ENCODE results near the gene DAND5.

Gene DAND5

DNA sequence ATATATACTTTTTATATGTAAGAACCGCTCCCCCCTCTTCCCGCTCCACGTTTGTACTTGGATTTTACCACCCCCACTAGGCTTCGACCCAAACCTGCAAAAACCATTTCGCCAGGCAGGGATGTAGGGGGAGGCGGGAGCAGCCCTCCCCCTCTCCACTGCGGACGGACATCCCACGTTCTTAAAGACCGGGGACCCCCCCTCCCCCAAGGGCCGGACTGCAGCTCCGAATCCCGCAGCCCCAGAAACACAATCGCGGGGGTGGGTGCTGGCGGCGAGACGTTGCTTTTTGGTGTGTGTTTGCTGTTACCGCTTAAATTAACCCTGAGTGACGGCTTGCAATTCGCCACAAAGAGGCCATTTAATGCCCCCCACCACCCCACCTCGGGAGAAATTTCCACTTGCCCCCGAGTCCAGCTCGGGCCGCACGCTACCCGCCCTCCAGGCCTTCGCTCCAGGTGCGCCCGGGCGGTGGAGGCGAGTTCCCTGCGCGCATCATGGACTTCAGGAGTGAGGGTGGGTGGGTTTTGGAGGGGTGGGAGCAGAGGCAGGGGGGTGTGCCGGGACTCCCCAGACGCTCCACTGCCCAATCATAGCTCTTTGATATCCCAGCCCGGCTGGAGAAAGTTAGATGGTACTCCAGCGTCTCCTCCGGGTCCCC is 41.7 kb downstream of the DAND5 start:
- DNase-seq, result no peak

DNA sequence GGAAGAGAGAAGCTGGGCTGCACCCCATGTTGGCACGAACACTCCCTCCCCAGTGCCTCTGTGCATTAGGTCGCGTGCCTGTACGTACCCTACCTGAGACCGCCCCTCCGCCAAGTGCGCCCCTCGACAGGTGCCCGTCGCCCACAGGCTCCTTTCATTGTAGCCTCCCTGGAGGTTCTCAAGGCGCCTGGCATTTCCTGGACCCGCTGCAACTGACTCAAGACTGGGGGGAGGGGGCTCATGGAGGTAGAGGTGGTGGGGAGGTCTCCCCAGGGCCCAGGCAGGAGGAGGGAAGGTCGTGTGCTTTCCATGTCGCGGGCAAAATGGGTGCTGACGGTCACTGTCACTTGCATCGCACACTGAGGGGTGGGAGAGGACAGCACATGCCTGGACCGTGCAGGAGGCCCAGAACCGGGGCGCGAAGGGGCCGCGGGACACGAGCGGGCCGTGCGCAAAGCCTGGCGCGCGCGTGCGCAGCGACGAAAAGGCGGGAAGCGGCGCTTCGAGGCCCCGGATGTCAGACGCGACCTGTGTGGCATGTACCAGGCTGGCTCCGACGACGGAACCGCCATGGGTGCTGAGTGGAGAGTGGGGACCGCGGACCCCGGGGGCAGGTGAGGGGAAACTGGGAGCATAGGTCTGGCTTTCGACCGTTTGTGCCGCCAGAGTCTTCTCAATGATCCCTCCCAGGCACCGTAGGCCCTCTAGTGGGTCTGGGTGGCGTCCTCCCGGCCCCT is 42.4 kb downstream of the DAND5 start:
- DNase-seq, result no peak

DNA sequence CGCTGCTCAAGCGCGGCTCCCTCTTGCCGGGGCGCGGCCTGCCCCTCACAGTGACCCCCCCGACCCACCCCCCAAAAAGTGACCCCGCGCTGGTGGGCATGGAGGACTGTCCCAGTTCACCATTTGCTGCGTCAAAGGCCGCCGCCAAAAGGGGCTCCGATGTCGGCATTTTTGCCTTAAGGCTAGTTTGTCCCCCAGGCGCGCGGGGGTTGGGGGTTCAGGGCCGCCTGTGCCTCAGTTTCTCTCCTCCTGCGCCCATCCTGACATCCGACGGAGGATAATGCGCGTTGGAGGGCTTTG is 43.0 kb downstream of the DAND5 start:
- DNase-seq, result no peak

DNA sequence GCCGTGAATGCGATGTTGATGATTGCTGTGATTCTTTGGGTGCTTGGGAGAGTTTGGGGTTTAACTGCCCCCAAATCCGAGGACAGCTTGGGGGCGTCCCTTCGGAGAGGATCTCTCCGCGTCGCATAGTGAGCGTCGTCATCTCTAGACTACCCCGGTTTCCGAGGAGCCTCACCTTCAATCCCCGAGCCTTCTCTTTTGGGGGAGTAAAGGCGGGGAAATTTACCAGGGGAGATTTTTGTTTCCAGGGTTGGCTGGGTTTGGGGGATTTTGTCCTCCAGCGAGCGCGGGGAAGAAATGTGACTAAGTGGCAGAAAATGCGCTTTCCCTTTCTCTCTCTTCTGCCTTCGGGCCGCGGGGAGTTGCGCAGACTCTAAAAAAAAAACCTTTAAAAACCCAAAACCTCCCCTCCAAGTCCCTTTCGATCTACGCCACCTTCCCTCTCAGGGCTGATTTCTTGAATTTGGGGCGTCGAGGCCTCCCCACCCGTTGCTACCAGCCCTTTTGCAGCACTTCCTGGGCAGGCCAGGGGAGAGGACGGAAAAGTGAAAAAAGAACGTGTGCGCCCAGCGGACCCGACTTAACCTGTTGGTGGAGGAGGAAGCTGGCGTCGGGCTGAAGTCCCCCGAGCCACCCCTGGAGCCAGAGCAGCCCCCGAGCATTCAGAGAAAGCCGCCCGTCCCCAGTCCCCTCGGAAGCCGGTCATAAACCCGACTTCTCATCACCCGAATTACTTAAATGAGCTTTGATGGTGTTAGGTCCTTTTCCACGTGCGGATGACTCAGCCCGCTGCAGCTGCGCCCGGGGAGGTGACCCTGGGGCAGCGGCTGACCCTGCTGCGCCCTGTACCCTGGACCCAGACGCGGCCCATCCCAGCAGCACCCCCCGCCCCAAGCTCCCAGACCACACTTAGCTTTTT is 43.6 kb downstream of the DAND5 start:
- DNase-seq, result peak; percentile 67

DNA sequence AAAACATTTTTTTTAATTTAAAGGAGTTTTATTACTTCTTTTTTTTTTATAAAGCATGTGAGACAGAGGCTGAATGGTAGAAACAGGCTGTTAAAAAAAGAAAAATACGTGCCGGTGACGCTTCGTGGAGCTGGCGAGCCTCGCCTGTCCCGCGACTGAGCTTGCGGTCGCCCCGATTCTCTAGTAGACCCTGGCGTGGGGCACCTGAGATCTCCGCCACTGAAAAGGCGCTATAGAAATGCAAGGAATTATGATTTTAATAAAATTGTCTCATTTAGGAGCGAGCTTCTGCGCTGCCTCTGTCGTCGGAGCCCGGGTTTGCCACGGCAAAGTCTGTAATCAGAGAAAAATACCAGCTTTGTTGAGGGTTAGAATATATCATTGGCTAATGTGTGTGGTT is 44.3 kb downstream of the DAND5 start:
- no peak for DNase-seq

DNA sequence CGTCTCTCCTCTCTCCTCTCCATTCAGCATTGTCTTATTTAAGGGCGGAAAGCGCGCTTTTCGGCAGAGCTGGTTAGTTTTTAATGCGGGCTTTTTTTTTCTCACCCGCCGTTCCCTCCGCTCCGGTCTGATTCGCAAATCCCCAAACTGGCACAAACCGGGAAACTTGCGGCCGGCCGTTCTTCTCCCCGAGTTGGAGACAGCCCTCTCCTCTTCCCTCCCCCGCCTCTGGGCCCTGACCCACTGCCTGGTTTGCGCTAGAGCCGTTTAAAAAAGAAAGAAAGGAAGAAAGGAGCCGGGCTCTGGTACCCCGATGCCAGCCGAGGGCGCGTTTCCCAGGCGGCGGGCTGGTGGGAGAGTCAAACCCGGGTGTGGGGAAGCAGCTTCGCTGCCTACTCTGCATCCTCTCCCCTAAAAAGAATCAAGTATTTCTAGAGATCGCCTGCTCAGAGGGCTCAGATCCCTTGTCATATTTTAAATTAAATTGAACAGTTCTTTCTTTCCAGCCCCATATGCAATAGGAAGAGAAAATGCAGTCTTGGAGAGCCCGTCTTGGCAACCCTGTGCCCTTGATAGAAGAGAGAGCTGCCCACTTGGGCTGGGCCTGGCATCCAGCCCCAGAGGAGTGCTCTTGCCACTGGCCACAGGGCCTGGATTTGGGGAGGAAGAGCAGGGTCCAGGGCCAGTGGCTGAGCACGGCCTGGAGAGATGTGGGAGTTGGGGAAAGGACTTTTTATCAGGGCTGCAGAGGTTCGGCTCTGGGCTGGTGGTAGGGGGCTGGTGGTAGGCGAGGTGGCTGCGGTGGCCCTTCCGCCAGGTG is 44.9 kb downstream of the DAND5 start:
- DNase-seq, result peak; percentile 6

DNA sequence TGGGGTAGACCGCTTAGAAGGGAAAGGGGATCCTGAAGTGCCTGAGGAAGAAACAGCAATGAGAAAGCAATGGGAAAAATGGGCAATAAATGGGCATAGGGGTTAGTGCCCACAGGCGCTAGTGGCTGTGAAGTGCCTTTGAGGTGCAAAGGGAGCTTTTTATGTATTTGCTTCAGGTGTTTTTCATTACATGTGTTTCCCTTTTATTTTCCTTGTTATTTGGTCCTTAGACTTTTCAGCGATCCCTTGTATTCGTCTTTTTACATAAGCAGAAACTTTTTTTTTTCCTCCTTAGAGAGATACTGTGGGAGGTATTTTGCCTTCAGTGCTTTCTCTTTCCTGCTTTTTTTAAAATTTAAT is 45.5 kb downstream of the DAND5 start:
- DNase-seq, result no peak

DNA sequence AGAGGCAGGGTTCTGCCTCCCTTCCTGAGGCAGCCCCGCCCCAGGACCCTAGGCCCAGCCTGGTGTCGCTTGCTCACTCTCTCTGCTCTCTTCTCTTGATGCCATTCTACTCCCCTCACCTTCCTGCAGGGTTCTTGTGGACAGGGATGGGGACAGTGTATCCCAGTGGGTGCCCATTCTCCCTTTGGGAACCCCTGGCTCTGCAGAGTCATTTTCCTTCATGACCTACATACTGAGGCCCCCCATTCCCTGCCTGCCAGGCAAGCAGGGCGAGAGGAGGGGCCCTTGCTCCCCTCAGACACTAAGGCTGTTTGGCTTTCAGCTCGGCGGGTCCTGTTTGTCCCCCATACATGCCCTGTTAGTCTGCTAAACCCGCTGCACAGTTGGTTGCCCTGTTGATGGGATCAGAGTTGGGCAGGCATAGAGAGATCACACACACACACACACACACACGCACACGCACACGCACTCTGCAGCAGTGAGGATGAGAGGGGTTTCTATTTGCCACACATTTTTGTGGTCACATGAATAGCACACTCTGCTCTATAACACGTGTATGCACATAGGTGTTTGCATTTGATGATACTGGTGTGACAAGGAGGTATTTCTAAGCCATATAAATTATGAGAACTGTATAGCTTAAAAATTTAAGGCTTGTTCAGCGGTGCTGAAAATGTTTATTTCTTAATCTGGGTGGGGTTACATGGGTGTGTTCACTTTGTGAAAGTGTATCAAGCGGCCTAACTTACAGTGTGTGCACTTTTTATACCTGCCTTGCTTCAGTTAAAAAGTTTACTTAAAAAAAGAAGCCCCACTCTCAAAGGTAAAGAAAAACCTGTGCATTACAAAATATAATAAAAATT is 46.2 kb downstream of the DAND5 start:
- DNase-seq, result no peak

DNA sequence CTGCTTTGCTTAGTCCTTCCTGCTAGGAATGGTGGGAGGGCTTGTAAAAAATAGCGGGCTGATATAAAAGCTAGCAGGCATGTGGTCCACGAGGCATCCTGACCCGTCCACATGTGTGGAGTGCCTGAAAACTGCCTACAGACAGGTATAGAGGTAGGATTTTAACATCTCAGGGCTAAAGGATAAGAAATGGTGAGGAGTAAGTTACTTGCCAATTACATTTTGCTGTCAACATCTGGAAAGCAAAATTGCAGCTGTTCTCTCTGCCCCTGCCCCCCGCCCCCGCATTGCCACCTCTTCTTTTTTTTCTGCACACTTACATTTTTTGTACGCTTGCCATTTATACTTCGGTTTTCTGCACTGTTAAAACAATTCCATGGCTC is 46.9 kb downstream of the DAND5 start:
- no peak for DNase-seq

DNA sequence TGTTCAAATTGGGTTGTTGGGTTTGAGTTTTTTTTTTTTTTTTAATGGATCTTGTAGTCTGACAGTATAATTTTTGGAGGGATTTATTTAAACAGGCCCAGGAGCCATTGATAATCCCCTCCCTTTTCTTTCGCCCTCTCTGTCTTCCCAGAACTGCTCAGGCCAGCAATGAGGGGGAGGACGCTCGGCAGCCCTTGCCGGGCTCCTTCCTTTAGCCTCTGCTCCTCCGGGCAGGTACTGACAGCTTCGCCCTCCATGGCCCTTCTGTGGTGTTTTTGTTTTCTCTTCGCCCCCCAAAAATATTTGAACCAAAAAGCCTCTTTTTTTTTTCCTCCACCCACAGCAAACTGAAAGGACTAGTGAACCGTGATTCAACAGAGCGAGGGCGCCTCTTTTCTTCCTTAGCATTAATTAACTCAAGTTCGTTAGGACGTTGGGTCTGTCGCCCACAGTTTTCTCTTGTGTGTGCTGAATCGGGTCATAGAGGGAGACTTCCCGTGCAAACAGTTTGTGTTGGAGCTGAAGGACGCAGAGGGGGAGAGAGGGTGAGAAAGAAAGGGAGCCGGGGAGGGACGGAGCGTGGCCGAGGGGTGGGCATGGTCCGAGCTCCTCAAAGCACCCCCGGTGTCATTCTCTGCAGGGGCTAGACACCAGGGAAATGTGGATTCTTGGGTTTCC is 47.4 kb downstream of the DAND5 start:
- no peak for DNase-seq

DNA sequence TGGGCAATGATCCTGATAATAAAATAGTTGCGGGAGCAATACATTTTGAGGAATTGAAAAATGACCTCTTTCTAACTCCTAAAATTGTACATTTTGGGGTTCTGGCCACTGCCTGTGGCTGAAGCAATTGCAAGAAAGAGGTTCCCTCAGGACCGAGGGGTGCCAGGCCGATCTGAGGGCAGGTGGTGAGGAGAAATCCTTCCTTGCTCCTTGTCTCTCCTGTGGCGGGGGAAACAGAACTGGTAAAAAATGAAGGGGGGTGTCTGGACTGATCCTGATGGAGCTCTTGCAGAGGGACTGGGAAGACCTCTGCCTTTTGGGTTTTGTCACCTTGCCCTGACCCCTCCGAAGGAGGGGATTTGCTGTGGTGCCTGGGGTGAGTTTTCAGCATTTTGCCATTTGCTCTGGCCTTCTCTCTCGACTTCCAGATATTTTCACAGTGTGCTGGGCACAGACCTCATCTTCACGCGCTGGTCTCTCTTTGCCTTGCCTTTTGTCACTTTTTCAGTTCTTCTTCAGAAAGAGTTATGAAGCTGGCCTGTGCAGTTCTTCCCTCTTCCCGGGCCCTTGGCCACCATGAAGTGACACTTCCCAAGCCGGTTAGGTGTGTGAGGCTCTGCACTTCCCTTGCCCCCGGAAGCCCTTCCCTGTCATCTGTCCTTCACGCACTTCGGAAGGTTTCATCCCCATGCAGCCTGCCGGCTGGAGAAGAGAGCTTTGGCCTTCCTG is 48.1 kb downstream of the DAND5 start:
- no peak for DNase-seq

DNA sequence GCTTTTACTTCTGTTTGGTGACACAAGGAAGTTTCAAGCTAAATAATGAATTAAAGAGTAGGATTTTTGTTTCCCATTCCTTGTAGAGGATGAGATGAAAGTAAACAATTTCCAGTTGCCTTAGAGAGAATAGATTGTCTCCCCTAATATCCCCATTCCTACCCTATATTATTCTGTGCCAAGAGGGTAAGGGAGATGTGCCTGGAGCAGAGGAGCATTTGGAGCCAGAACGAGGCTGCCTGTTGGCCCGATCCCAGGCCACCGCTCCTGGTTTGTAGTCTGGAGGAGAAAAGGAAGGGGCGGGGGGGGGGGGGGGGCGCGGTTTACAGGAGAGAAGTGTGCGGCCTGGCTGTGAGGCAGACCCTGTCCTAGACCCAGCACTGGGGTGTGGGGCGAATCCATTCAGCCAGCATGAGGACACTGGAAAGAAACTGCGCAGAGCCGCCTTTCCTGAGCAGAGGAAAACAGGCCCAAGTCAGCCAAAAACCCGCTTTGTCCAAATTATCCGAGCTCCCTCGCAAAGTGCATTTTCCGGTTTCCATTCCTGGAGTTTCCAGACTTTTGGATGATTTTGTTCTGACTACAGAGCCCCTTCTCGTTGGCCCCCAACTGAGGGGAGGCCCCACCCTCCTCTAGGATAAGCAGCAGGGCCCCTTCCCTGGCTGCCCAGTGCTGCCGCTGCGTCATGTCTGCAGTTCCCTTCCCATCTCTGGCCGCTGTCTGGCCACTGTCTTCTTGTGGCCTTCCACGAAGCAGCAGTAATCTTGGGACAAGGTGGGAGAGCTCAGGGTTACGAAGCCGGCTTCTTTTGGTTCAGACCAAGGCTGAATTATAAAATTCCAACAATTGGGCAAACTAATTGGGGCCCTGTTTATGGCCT is 48.9 kb downstream of the DAND5 start:
- DNase-seq, result no peak

DNA sequence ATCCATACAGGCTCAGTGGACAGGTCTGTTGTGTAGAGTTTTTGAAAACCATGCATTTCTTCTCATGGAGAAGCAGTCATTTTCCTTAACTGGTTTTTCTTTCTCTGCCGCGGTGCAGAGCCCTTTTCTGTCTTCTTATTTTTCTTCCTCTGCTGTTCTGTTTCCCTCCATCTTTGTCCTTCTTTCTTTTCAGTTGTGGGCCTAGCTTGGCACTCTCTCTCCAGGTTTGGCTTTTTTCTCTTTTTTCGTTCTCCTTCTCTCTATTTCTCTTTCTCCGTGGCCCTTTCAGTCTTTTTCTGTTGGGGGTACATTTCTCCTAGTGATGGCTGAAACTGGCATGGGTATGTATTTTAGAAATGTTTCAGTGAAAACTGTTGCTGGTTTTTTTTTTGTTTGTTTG is 50.0 kb downstream of the DAND5 start:
- DNase-seq, result no peak

DNA sequence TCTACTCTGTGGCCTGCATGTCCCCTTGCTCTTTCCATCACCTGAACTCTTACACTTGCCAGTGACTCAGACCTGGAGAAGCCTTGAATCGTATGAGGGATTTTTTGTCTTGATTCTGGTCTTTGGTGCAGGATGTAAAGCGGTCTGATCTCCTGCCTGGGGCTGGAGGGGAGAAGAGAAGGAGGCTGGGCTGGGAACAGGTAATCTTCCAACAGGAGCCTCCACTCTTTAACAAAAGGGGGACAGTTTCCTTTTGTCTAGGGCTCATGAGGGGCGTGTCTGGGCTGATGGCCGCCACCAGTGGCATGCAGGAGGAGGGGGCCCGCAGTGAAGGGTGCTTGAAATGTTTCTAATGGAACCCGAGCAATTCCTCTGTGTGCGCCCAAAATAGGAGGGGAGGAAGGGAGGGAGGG is 50.6 kb downstream of the DAND5 start:
- DNase-seq, result no peak

DNA sequence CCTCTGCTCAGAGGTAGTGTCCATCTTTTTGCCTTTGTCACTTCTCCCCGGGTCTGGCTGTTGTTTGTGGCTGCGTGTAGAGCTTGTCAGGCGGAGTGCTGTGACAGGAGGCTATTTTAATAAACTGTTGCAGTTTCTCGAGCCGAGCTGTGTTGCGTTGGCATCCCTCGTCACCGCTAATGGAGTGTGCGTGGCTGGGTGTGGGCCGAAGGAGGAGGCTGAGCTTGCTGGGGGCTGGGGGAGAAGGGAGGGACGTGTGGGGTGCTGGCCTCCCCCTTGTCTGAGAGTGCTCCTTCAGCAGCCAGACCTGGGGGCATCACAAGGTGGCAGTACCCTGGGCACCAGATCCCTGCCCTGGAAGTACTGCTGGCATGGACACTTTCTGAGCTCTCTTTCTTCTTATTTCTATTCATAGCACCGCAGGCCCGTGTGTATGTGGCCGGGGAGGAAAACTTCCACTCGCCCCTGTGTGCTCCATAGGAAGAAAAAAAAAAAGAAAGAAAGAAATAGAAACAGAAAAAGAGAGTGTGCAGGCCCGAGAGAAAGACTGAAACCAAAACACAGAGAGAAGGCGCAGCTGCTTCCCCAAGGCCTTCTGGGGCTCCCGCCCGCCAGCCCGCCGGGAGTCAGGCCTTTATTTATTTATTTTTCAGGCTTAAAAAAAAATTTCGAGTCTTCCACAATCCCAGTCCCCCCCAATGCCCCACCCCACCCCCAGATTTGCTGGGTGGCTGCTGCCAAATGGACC is 52.9 kb downstream of the DAND5 start:
- peak; percentile 57 for DNase-seq

DNA sequence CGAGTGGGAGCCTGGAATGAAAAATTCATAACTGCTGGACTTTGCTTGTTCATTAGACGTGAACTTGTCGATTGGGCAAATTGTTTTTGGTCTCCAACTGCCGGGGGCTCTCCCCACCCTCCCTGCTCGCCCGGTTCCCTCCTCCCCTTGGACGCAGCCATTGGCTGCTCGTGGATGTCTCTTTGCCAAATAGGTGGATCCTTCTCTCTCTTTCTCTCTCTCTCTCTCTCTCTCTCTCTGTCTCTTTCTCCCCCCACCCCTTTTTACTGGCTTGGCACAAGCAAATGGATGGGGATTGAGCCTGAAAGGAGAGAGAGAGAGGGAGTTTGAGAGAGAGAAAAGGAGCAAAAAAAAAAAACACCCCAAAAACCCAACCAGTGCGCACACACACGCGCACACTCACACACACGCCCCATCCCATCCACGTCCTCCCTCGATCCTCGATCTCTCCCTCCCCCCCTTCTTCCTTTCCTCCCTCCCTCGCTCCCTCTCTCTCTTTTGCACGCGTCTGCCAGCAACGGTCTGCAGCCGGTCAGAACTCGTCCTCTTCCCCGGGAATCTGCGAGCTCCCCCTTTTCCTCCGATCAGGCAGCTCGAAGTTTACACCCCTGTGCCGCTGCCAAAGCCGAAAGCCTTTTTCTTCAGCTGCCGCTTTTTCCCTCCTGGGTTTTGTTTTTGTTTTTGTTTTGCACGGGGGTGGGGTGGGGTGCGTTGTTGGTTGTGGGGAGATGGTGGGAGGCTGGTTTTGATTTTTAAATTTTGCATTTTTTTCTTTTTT is 53.7 kb downstream of the DAND5 start:
- DNase-seq, result peak; percentile 39

DNA sequence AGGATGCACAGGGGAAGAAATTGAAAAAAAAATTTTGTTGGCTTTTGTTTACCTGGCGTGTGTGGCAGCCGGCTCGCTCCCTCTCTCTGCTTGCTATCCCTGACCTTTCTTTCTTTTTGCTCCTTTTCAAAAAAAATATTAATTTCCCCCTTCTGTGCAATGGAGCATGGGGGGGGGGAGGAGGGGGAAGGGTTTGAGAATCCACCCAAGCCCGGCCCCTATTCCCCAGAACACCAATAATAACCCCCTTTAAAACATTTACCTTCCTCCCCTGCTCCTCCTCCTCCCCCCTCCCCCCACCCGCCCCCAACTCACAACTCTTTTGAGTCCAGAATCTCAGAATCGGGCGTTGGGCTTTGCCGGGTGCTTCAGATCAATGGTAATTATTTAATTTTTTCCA is 54.3 kb downstream of the DAND5 start:
- DNase-seq, result no peak
